GM12891 (cell line): ENCODE results near the gene PDE4DIP.
"Not testable (repeated sequence)": the region's sequence is repeated elsewhere in the genome, so short reads cannot be mapped to it uniquely, and the experiment has no call there.

Source experiments
- PAX5 ChIP-seq: IDR thresholded peaks from 2 replicates; pipeline ENCODE4 v1.6.1; 2011; ENCODE audit warnings: low read length, moderate library complexity, mild to moderate bottlenecking; ENCODE audit not compliant: insufficient read depth, severe bottlenecking
- POLR2A ChIP-seq: IDR thresholded peaks from 2 replicates; pipeline ENCODE4 v1.6.1; 2011; ENCODE audit warnings: low read depth, low read length, control low read depth
- POLR2AphosphoS5 ChIP-seq: IDR thresholded peaks from 2 replicates; pipeline ENCODE4 v1.6.1; 2011; ENCODE audit warnings: low read depth, low read length, control low read depth
- POU2F2 ChIP-seq: IDR thresholded peaks from 2 replicates; pipeline ENCODE4 v1.6.1; 2011; ENCODE audit warnings: low read depth, mild to moderate bottlenecking, control low read depth, low read length, moderate library complexity
- SPI1 ChIP-seq: IDR thresholded peaks from 2 replicates; pipeline ENCODE4 v1.6.1; 2011; ENCODE audit warnings: low read depth, low read length, control low read depth
- TAF1 ChIP-seq: IDR thresholded peaks from 2 replicates; pipeline ENCODE4 v1.6.1; 2011; ENCODE audit warnings: low read depth, low read length, control low read depth

DNA sequence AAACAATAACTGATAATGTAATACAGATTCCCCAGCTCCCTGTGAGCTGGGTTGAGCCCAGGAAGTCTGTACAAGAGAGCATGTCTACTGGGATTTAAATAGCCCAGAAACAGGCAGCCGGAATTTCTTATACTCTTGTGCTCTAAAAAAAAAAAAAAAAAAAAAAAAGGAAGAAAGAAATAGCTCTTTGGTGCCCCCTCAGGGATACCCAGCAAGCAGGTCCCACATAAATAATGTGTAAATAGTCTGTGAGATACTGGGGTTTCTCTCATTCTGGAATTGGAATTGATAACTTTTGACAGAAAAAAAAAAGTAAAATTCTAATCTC, 25.4 kb downstream of the PDE4DIP start:
- TF ChIP-seq TAF1, POLR2A, POLR2AphosphoS5, SPI1, PAX5, POU2F2: not testable (repeated sequence)
